Hepatocyte (in vitro differentiated cells): Measurements from ENCODE around the gene FDXACB1. TPM values are rescaled to one million over a fixed set of nuclear protein-coding genes. Genes with fewer than 3 reads are reported as not detected.

ENCODE experiments used
- DNase-seq: peaks from one replicate; pipeline ENCODE4 v3.0.0-alpha.2; 2016; ENCODE audit warnings: low spot score
- H2AFZ ChIP-seq: fragments of 200-600 bp; sonication (generic); 2 replicates; pipeline ENCODE4 v1.6.0; 2016; ENCODE audit warnings: antibody characterized with exemption, mild to moderate bottlenecking
- H3K27ac ChIP-seq: fragments of 200-600 bp; sonication (generic); 2 replicates; pipeline ENCODE4 v1.5.1; 2016; ENCODE audit warnings: mild to moderate bottlenecking
- H3K27me3 ChIP-seq: fragments of 200-600 bp; sonication (generic); 2 replicates; pipeline ENCODE4 v1.6.1; 2016
- H3K36me3 ChIP-seq: fragments of 200-600 bp; sonication (generic); replicated peaks from 2 replicates; pipeline ENCODE4 v1.5.1; 2016; ENCODE audit warnings: low read depth; ENCODE audit not compliant: insufficient read depth
- H3K4me1 ChIP-seq: fragments of 200-600 bp; sonication (generic); 2 replicates; pipeline ENCODE4 v1.5.1; 2016; ENCODE audit warnings: mild to moderate bottlenecking, moderate library complexity; ENCODE audit not compliant: insufficient read depth
- H3K4me2 ChIP-seq: fragments of 200-600 bp; sonication (generic); 2 replicates; pipeline ENCODE4 v1.6.0; 2016
- H3K4me3 ChIP-seq: fragments of 200-600 bp; sonication (generic); 2 replicates; pipeline ENCODE4 v1.5.1; 2016; ENCODE audit warnings: mild to moderate bottlenecking
- H3K79me2 ChIP-seq: fragments of 200-600 bp; sonication (generic); 2 replicates; pipeline ENCODE4 v1.6.0; 2017; ENCODE audit warnings: mild to moderate bottlenecking
- H3K9me2 ChIP-seq: fragments of 200-600 bp; sonication (generic); replicated peaks from 2 replicates; pipeline ENCODE4 v1.6.0; 2017; ENCODE audit warnings: mild to moderate bottlenecking; ENCODE audit not compliant: insufficient read depth
- H3K9me3 ChIP-seq: fragments of 200-600 bp; sonication (generic); 2 replicates; pipeline ENCODE4 v1.5.1; 2016; ENCODE audit warnings: low read depth, mild to moderate bottlenecking
- H4K20me1 ChIP-seq: fragments of 200-600 bp; sonication (generic); 2 replicates; pipeline ENCODE4 v1.6.0; 2016; ENCODE audit warnings: mild to moderate bottlenecking; ENCODE audit not compliant: insufficient read depth, poor library complexity, severe bottlenecking
- EZH2 ChIP-seq: fragments of 200-600 bp; sonication (generic); IDR thresholded peaks from 2 replicates; pipeline ENCODE4 v1.6.1; 2016; ENCODE audit warnings: antibody characterized with exemption, mild to moderate bottlenecking, borderline replicate concordance
- EZH2phosphoT487 ChIP-seq: fragments of 200-600 bp; sonication (generic); IDR thresholded peaks from one replicate; pipeline ENCODE4 v1.6.1; 2018; ENCODE audit warnings: antibody characterized with exemption, mild to moderate bottlenecking, low read depth, moderate library complexity; ENCODE audit not compliant: unreplicated experiment, severe bottlenecking
- WGBS: methylation state at CpG from one replicate; pipeline ENCODE4 v1.1.6; 2016; ENCODE audit warnings: low lambda C conversion rate; ENCODE audit errors: missing lambda C conversion rate; 5-methylcytosine and 5-hydroxymethylcytosine counted together
- polyA plus RNA-seq: library from polyadenylated mRNA; unstranded; fragments of >200 nt; fragmentation: Nextera tagmentation; extraction: Ambion mirVana; gene quantifications from 2 replicates; pipeline ENCODE4 v1.2.1, GENCODE V29; 2016
- total RNA-seq: library from RNA; depleted of rRNA; stranded (reverse); fragments of >200 nt; gene quantifications from 2 replicates; pipeline ENCODE4 v1.2.3, GENCODE V29; 2014
- TF ChIP-seq, protein P1 (sequence below): fragments of 200-600 bp; sonication (generic); IDR thresholded peaks from 2 replicates; pipeline ENCODE4 v1.5.1; 2016; ENCODE audit warnings: antibody characterized with exemption, mild to moderate bottlenecking; ENCODE audit not compliant: poor library complexity

The FDXACB1 gene
- total and polyA plus RNA-seq, 2 experiments from 2014 or later = 0.64 to 2.3 TPM

GRCh38 chr11:111882202-111882601 is 3.2 kb upstream of the FDXACB1 start:
- H3K9me2 ChIP-seq = no peaks in the 10 kb centered on the region

GRCh38 chr11:111879637-111879960 is 634 bp upstream of the FDXACB1 start:
- Histone ChIP-seq H3K4me1 (no peaks in the 10 kb centered on the region), H3K4me3 (peak overlapping the region; percentile 22), H3K27ac (peak overlapping the region; percentile 97), H3K36me3 (no peaks in the 10 kb centered on the region), H3K4me2 (peak overlapping the region; percentile 81), H2AFZ (peak overlapping the region; percentile 78), H3K9me2 (no peaks in the 10 kb centered on the region), H4K20me1 (no peaks in the 10 kb centered on the region), H3K79me2 (no peaks in the 10 kb centered on the region), H3K9me3 (no peaks in the 10 kb centered on the region), H3K27me3 (no peaks in the 10 kb centered on the region)
- DNase-seq = no peak
- TF ChIP-seq, protein P1, sequence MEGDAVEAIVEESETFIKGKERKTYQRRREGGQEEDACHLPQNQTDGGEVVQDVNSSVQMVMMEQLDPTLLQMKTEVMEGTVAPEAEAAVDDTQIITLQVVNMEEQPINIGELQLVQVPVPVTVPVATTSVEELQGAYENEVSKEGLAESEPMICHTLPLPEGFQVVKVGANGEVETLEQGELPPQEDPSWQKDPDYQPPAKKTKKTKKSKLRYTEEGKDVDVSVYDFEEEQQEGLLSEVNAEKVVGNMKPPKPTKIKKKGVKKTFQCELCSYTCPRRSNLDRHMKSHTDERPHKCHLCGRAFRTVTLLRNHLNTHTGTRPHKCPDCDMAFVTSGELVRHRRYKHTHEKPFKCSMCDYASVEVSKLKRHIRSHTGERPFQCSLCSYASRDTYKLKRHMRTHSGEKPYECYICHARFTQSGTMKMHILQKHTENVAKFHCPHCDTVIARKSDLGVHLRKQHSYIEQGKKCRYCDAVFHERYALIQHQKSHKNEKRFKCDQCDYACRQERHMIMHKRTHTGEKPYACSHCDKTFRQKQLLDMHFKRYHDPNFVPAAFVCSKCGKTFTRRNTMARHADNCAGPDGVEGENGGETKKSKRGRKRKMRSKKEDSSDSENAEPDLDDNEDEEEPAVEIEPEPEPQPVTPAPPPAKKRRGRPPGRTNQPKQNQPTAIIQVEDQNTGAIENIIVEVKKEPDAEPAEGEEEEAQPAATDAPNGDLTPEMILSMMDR = no peak
- TF ChIP-seq EZH2phosphoT487 (no peak), EZH2 (no peak)
- WGBS = 67% methylated on average over 6 of the region's 6 CpGs

More at GRCh38 chr11:111882202-111882601, 3.2 kb upstream of the FDXACB1 start:
- Histone ChIP-seq H3K4me1 (no peaks in the 10 kb centered on the region), H3K36me3 (no peaks in the 10 kb centered on the region), H3K4me3 (no peak overlapping the region), H2AFZ (no peak overlapping the region), H4K20me1 (no peaks in the 10 kb centered on the region), H3K4me2 (no peak overlapping the region), H3K9me3 (no peaks in the 10 kb centered on the region), H3K27ac (no peak overlapping the region), H3K27me3 (no peaks in the 10 kb centered on the region), H3K79me2 (no peaks in the 10 kb centered on the region)
- TF ChIP-seq, protein P1 = no peak
- TF ChIP-seq EZH2phosphoT487 (no peak), EZH2 (no peak)
- no peak for DNase-seq
- 94% methylated on average over 5 of the region's 5 CpGs for WGBS

DNA sequence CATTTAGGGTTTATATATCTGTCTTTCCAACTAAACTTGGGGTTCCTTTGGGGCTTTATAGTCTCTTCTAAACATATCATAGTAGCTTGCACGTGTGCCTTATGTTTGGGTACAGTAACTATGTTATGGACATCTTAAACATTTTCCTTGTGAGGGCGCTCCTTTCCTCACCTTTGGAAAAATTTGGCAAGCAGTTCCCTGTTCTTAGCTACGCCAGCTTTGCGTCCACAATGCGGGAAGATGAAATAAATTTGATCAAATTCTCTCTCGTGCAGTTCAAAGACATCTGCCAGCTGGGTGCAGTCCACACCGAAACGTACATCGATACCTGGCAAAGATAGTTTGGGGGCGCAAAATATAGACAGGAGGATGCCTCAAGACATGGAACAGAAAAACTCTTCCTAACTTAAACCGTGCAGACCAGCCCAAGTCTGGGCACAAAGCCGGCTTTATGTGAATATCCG is 548 bp downstream of the FDXACB1 start:
- H4K20me1 ChIP-seq = no peaks in the 10 kb centered on the region
- H3K79me2 ChIP-seq = no peaks in the 10 kb centered on the region
- no peaks in the 10 kb centered on the region for H3K9me3 ChIP-seq
- TF ChIP-seq EZH2 = no peak
- TF ChIP-seq, protein P1 = peak; percentile 15
- TF ChIP-seq EZH2phosphoT487 = no peak
- peak overlapping the region; percentile 81 for H2AFZ ChIP-seq
- peak; percentile 43 for DNase-seq
- no peaks in the 10 kb centered on the region for H3K4me1 ChIP-seq
- no peaks in the 10 kb centered on the region for H3K9me2 ChIP-seq
- WGBS = 1% methylated on average over 13 of the region's 13 CpGs
- H3K4me3 ChIP-seq = peak overlapping the region; percentile 31
- H3K27ac ChIP-seq = peak overlapping the region; percentile 97
- no peaks in the 10 kb centered on the region for H3K27me3 ChIP-seq
- no peaks in the 10 kb centered on the region for H3K36me3 ChIP-seq
- peak overlapping the region; percentile 78 for H3K4me2 ChIP-seq

DNA sequence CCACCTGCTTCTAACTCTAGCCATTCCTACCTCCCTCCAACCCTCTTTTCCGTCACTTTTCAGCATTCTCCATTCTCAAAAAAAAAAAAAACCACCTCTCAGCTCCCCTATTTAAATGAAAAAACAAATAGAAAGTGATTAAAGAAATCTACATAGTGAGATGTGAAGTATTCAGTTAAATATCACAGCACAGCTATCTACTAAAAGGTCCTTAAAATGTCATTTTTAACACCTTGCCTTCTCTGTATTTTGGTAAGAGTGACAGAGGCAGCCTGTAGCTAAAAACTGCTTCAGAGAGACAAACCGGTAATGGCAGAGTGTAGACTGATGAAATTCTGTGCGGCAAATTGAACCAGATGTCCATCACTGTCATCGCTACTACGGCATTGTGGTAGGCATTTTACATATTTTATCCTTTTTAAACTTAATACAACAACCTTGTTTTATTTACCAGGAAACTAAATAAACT is 7.2 kb downstream of the FDXACB1 start:
- 70% methylated on average over 5 of the region's 5 CpGs for WGBS
- H3K27ac ChIP-seq = peak overlapping the region; percentile 97
- peaks cover 11% of the 10 kb centered on the region for H3K4me1 ChIP-seq
- H3K9me2 ChIP-seq = no peaks in the 10 kb centered on the region
- DNase-seq = no peak
- peak overlapping the region; percentile 98 for H3K4me3 ChIP-seq
- no peaks in the 10 kb centered on the region for H3K27me3 ChIP-seq
- H3K4me2 ChIP-seq = peak overlapping the region; percentile 86
- H3K9me3 ChIP-seq = no peaks in the 10 kb centered on the region
- H2AFZ ChIP-seq = peak overlapping the region; percentile 96
- no peaks in the 10 kb centered on the region for H3K36me3 ChIP-seq
- TF ChIP-seq, protein P1 = no peak
- H4K20me1 ChIP-seq = no peaks in the 10 kb centered on the region
- peaks cover 13% of the 10 kb centered on the region for H3K79me2 ChIP-seq
